OCI-M2 (cell line): ENCODE measurements around the gene CNNM2.

Experiments used
- DNase-seq: peaks from one replicate; lab custom pipeline; 2025; ENCODE audit not compliant: unreplicated experiment; lab: John Stamatoyannopoulos, UW

Gene CNNM2

GRCh38 chr10:103067956-103068355 is 149.9 kb downstream of the CNNM2 start:
- no peak for DNase-seq

- DNase-seq = no peak
Measured at GRCh38 chr10:103069453-103070331, 151.6 kb downstream of the CNNM2 start.

DNA sequence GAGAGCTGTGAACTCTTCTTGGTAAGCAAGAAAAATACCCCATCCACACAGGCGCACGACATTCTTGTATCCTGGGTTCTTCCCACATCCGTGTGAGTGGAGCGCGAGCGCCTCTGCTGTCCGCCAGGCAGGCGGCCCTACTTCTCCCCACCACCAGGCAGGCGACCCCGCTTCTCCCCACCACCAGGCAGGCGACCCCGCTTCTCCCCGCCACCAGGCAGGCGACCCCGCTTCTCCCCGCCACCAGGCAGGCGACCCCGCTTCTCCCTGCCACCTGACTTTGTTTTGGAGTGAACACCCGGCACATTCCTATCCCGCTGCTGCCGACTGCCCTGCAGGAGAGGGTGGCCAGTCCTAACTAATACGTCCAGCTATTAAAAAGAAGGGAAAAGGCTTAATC is 154.2 kb downstream of the CNNM2 start:
- DNase-seq = no peak

- DNase-seq = no peak
Measured at GRCh38 chr10:103072891-103073290, 154.8 kb downstream of the CNNM2 start.

GRCh38 chr10:103077020-103077419 is 158.9 kb downstream of the CNNM2 start:
- DNase-seq = no peak

DNA sequence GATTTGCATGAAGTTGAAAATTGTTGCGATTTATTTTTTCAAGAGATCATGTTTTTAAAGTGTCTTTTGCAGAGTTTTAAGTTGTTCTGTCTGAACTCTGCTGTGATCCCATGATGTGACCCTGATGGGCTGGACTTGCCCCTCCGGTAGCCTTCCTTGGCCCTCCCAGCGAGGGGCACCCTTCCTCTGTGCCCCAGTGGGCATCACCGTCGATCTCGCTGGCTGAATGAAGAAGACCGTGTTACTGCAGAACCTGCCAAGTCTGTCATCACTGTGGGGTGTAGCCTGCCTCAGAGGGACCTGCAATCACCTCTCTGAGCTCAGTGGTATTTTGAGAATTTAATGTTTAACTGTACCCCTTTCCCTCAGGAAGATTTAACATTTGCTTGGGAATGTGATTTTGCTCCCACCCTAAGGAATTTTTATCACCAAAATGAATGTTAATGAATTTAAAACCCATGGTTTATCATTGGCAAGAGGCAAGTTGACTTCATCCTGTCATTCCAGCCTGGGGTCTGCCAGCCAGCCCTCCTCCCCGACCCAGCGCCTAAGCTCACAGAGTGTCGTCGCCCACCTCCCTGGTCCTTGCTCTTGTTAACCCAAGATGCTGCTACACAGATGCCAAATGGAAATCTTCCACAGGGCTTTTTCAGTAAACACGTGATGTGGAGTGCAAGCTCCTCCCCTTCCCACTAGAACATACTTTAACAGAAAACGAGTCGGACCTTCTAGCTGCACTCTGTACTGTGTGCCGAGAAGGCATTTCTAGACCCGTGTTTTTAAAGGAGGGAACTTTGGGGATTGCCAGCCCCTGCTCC is 159.6 kb downstream of the CNNM2 start:
- DNase-seq = no peak

DNA sequence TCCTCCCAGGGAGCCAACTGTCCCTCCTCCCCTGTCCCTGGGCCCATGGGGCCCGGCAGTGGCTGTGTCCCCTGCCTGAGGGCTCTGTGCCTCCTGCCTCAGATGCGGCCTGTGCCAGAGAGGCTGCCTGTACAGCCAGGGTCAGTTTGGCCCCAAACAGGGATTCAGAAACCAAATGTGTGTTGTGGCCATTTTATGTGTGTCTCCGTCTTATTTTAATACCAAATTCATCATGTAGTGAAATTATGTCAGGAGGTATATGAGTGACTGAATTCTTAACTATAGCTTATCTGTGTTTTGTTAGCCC is 160.2 kb downstream of the CNNM2 start:
- DNase-seq = no peak

GRCh38 chr10:103078676-103079075 is 160.6 kb downstream of the CNNM2 start:
- DNase-seq = no peak

DNA sequence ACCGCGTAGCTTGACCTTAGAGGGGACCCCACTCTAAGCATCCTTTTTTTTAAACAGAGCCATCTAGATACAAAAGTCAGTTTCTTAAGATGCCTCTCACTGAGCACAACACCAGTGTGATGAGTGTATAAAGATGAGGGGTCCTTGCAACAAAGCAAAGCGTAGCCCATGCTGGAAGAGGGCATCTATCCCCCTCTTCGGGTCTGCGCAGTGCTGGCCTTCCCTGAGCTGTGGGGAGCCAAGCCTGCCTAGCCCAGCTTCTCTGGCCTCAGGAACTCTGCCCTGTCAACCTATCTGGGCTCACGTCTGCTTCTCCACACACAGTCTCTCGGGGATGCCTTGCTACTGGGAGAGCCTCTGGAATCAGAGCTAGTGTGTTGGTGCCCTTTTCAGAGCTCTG is 161.0 kb downstream of the CNNM2 start:
- DNase-seq = no peak

DNA sequence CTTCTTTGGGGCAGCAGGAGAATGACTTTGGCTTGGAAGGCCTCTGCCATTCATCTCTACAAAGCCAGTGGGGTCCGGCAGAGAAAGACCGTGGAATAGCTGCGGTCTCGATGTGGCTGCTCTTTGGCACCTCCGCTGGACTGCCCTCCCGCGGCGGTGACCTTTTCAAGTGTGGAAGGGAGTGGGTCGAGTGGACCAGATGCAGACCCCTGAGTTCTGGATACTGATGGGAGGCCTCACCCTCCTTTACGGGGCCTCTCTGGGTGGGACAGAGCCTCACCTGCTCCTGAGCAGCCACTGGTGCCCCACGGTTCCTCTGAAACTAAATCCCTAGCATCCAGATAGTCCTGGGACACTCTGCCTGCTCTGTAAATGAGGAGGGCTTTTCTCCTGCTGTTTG is 161.9 kb downstream of the CNNM2 start:
- DNase-seq = no peak

- DNase-seq = no peak
Measured at GRCh38 chr10:103080891-103081581, 162.9 kb downstream of the CNNM2 start.

DNA sequence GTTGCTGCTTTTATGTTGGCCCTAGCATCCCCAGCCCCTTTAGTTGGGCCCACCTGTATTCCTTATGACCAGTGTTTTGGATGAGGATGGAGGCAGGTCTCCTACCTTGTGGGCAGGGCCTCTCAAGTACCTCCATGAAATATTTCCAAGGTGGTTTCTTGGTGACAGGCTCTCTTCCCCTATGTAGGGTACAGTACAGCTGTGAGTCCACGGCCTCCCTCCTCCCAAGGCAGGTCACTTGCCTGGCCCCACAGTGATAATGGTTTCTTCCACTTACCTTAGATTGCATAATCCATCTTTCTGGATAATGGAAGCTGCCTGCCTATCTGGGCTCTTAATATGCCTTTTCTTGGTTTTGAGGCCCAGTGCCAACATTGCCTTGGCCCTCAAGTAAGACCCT is 164.6 kb downstream of the CNNM2 start:
- DNase-seq = no peak

- DNase-seq = no peak
Measured at GRCh38 chr10:103083266-103083976, 165.3 kb downstream of the CNNM2 start.

DNA sequence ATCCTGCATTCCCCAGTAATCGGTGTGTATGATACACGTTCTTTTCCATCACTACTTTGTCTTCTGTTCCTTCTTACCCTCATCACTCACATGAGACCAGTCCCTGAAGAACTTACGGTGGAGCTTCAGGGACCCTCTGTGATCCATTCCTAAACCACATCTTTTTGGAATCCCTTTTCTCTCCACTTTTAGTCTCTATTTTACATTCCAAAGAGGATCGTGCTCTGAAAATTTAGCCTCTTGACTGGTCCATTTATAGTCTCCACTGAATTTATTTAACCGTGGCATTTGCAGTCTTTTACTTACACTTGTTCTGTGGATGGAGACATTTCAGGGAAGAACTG is 165.9 kb downstream of the CNNM2 start:
- DNase-seq = no peak

GRCh38 chr10:103086261-103086660 is 168.2 kb downstream of the CNNM2 start:
- DNase-seq = no peak

GRCh38 chr10:103086799-103087198 is 168.7 kb downstream of the CNNM2 start:
- DNase-seq = no peak

GRCh38 chr10:103089493-103089892 is 171.4 kb downstream of the CNNM2 start:
- no peak for DNase-seq

DNA sequence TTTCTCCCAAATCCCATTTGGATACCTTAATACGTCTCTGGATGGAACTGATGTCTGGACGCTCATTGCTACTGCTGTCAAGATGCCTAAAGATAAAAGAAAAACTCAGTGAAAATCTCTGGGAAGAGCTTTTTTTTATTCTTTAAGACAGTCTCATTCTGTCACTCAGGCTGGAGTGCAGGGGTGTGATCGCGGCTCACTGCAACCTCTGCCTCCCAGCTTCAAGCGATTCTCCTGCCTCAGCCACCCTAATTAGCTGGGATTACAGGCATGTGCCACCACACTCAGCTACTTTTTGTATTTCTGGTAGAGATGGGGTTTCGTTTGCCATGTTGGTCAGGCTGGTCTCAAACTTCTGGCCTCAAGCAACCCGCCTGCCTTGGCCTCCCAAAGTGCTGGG is 172.8 kb downstream of the CNNM2 start:
- DNase-seq = no peak

- DNase-seq = no peak
Measured at GRCh38 chr10:103095005-103095404, 176.9 kb downstream of the CNNM2 start.

GRCh38 chr10:103096130-103096529 is 178.0 kb downstream of the CNNM2 start:
- no peak for DNase-seq

DNA sequence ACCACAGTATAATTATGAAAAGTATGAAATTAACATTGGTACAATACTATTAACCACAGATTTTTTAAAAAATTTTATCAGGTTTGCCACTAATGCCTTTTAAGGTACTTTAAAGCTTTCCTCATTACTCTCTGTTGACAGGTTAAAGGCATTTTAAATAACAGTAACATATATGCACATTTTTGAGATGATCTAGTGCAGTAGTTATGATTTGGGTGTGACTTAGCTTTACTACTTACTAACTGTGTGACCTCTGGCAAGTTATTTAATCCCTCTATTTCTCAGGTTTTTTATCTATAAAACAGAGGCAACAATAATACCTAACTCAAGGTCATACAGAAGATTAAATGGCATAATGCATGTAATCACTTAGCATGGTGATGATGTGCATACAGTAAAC is 180.1 kb downstream of the CNNM2 start:
- no peak for DNase-seq
